T-helper 17 cell (primary cell): ENCODE data around the gene DISC1. TPM values are rescaled to one million over a fixed set of nuclear protein-coding genes. Genes with fewer than 3 reads are reported as not detected.
"Not testable (repeated sequence)": the region's sequence is repeated elsewhere in the genome, so short reads cannot be mapped to it uniquely, and the experiment has no call there.

ENCODE experiments used
- ATAC-seq: fragments of 150-1000 bp; cut with Tn5 transposase; 2 replicates; pipeline ENCODE4 v1.10.0; 2021; ENCODE audit warnings: mild to moderate bottlenecking, moderate library complexity
- DNase-seq, 3 donors: peaks; one replicate each; pipeline versions ENCODE4 v3.0.0 to v3.0.0-alpha.2; 2020 to 2021
- H3K9me3 ChIP-seq: one replicate; pipeline ENCODE4 v1.7.0; 2013; ENCODE audit warnings: low read length, mild to moderate bottlenecking; ENCODE audit not compliant: control insufficient read depth, poor library complexity, severe bottlenecking
- H3K27ac Mint-ChIP-seq: one replicate; pipeline ENCODE4 v1.8.0; 2022; ENCODE audit warnings: mild to moderate bottlenecking, moderate library complexity, mixed read lengths
- H3K27me3 Mint-ChIP-seq: one replicate; pipeline ENCODE4 v1.8.0; 2022; ENCODE audit warnings: mixed read lengths
- H3K36me3 Mint-ChIP-seq: one replicate; pipeline ENCODE4 v1.8.0; 2022; ENCODE audit warnings: low read depth, mixed read lengths
- H3K4me1 Mint-ChIP-seq: one replicate; pipeline ENCODE4 v1.8.0; 2022; ENCODE audit warnings: mild to moderate bottlenecking, mixed read lengths
- H3K4me3 Mint-ChIP-seq: one replicate; pipeline ENCODE4 v1.8.0; 2022; ENCODE audit warnings: mild to moderate bottlenecking, moderate library complexity, mixed read lengths
- total RNA-seq, 4 donors: library from RNA in 2 of 4; stranded (reverse) in 2 of 4; gene quantifications; one replicate each; pipeline ENCODE4 v1.2.3 and lab custom pipeline; 2022 to 2026

The DISC1 gene
- total RNA-seq, 2 donors from 2014 or later: 16.2 to 17.4 TPM

DNA sequence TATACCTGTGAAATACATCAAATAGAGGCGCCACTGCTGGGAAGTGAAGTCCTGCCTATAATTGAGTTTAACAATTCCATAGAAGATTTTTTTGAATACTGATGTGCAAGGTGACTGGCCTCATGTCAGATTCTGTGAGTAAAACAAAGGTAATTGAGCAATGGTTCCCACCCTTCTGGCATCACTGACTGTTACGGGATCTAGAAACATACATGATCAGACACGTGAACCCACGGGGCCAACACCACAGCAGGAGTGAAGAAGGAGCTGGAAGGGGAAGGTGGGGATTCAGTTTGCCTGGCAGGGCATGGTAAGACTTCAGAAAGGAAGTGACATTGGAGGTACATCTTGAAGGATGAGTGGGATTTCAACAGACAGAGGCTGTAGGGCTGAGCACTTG lies 270.2 kb downstream of the DISC1 start:
- no peak overlapping the region for H3K4me3 Mint-ChIP-seq
- H3K27ac Mint-ChIP-seq: no peak overlapping the region
- H3K27me3 Mint-ChIP-seq: no peaks in the 10 kb centered on the region
- H3K36me3 Mint-ChIP-seq: no peaks in the 10 kb centered on the region
- H3K9me3 ChIP-seq: no peaks in the 10 kb centered on the region
- peaks cover 10% of the 10 kb centered on the region for H3K4me1 Mint-ChIP-seq
- no peak for ATAC-seq
- DNase-seq: no peak

GRCh38 chr1:231899046-231899445 lies 272.5 kb downstream of the DISC1 start:
- ATAC-seq (no peak), DNase-seq (no peak)
- no peaks in the 10 kb centered on the region for H3K9me3 ChIP-seq
- Mint-ChIP-seq H3K4me1 (peaks cover 10% of the 10 kb centered on the region), H3K27ac (no peak overlapping the region), H3K27me3 (no peaks in the 10 kb centered on the region), H3K4me3 (no peak overlapping the region), H3K36me3 (no peaks in the 10 kb centered on the region)

- Mint-ChIP-seq H3K27ac (no peak overlapping the region), H3K27me3 (no peaks in the 10 kb centered on the region), H3K4me1 (peaks cover 8% of the 10 kb centered on the region), H3K4me3 (no peak overlapping the region), H3K36me3 (no peaks in the 10 kb centered on the region)
- no peak for ATAC-seq
- DNase-seq: no peak
- H3K9me3 ChIP-seq: no peaks in the 10 kb centered on the region
Observed at GRCh38 chr1:231899713-231900435, 273.3 kb downstream of the DISC1 start.

DNA sequence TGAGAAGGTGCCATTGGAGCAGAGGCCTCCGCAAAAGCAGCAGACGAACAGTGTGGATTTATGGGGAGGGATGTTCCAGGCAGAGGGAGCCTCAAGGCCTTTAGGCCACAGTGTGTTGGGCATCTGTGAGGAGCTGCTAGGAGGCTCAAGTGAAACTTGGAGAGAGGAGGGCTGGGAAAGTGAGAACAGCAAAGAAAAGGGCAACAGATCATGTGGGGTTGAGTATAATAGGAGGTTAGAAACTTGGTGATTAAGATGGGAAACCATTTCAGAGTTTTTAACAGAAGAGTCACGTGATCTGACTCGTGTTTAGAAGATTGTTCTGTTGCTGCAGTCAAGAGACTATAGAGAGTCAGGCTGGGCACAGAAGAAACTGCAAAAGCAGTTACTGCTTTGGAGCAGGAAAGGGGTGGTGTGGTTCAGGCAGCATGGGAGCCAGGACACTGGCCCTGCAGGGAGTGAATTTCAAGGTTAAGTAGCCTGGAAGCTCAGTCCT lies 277.0 kb downstream of the DISC1 start:
- H3K4me3 Mint-ChIP-seq: no peak overlapping the region
- ATAC-seq (no peak), DNase-seq (no peak)
- no peak overlapping the region for H3K27ac Mint-ChIP-seq
- H3K27me3 Mint-ChIP-seq: no peaks in the 10 kb centered on the region
- peaks cover under 1% of the 10 kb centered on the region for H3K4me1 Mint-ChIP-seq
- no peaks in the 10 kb centered on the region for H3K36me3 Mint-ChIP-seq
- no peaks in the 10 kb centered on the region for H3K9me3 ChIP-seq

GRCh38 chr1:231907310-231907709 lies 280.7 kb downstream of the DISC1 start:
- not testable (repeated sequence) for H3K4me1 Mint-ChIP-seq, ATAC-seq

GRCh38 chr1:231913493-231913892 lies 286.9 kb downstream of the DISC1 start:
- no peak overlapping the region for H3K27ac Mint-ChIP-seq
- no peak for DNase-seq
- peaks cover 48% of the 10 kb centered on the region for H3K4me1 Mint-ChIP-seq
- peaks cover 2% of the 10 kb centered on the region for H3K36me3 Mint-ChIP-seq
- no peak for ATAC-seq
- no peaks in the 10 kb centered on the region for H3K27me3 Mint-ChIP-seq
- H3K4me3 Mint-ChIP-seq: no peak overlapping the region
- no peaks in the 10 kb centered on the region for H3K9me3 ChIP-seq

More at GRCh38 chr1:231907310-231907709, 280.7 kb downstream of the DISC1 start:
- H3K27me3 Mint-ChIP-seq, H3K36me3 Mint-ChIP-seq, H3K9me3 ChIP-seq, H3K4me3 Mint-ChIP-seq, DNase-seq, H3K27ac Mint-ChIP-seq: not testable (repeated sequence)

DNA sequence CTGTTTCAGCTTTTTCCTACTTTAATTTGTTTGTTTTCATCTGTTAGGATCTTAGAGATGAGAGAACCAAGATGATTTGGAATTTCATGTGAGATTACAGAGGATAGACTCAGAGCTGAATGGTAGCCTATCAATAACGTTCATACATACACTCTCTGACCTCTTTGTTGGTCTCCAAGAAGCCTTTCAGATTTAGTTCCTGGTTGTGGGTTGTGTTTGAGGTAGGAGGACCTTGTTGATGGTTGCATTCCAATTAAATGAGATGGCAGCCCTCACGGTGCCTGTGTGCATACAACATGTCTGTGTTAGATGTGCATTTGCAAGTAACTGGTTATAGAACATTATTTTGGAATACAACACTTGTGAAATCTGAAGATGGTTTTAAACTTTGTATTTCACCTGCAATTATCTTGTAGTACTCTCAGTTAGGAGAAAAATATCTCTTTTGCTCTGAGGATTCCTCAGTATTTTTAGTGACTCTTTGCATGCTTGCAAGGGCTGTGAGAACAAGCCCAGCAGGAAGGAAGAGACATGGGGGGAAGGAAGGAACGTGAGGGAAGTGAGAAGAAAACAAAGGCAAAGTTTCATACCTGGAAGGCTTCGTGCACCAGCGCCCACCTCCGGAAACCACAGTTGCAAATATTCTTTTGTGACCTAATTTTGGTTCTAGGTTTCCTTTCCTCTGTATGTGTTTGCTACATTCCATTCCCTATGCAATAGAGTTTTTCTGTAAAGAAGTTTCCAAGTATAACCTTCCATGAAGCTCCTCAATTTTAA lies 291.8 kb downstream of the DISC1 start:
- peak; percentile 70 for ATAC-seq
- H3K9me3 ChIP-seq: no peaks in the 10 kb centered on the region
- H3K27ac Mint-ChIP-seq: peak overlapping the region; percentile 77
- peaks cover 56% of the 10 kb centered on the region for H3K4me1 Mint-ChIP-seq
- H3K36me3 Mint-ChIP-seq: no peaks in the 10 kb centered on the region
- peak in 1 of 3 donors; percentile 14 for DNase-seq
- H3K27me3 Mint-ChIP-seq: no peaks in the 10 kb centered on the region
- peak overlapping the region; percentile 85 for H3K4me3 Mint-ChIP-seq

- peak overlapping the region; percentile 77 for H3K27ac Mint-ChIP-seq
- peak overlapping the region; percentile 85 for H3K4me3 Mint-ChIP-seq
- no peaks in the 10 kb centered on the region for H3K27me3 Mint-ChIP-seq
- H3K4me1 Mint-ChIP-seq: peaks cover 54% of the 10 kb centered on the region
- no peak for DNase-seq
- H3K36me3 Mint-ChIP-seq: peaks cover 4% of the 10 kb centered on the region
- H3K9me3 ChIP-seq: no peaks in the 10 kb centered on the region
- ATAC-seq: peak; percentile 8
Observed at GRCh38 chr1:231919239-231919885, 292.8 kb downstream of the DISC1 start.

DNA sequence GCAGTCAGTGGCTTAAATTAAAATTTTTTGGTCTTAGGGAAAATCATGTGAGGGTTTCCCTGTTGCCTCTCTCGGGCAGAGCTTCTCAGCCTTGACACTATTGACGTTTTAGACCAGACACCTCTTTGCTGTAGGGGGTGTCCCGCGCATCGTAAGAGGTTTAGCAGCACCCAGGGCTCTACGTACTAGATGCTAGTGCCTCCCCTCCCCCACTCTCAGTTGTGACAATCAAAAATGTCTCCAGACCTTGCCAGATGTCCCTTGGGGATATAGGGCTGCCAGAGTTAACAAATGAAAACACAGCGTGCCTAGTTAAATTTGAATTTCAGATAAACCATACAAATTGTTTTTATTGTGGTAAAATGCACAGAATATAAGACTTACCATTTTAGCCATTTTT lies 293.3 kb downstream of the DISC1 start:
- Mint-ChIP-seq H3K4me3 (peak overlapping the region; percentile 85), H3K27ac (peak overlapping the region; percentile 77), H3K27me3 (no peaks in the 10 kb centered on the region), H3K36me3 (peaks cover 4% of the 10 kb centered on the region), H3K4me1 (peaks cover 51% of the 10 kb centered on the region)
- H3K9me3 ChIP-seq: no peaks in the 10 kb centered on the region
- ATAC-seq (peak; percentile 78), DNase-seq (no peak)

DNA sequence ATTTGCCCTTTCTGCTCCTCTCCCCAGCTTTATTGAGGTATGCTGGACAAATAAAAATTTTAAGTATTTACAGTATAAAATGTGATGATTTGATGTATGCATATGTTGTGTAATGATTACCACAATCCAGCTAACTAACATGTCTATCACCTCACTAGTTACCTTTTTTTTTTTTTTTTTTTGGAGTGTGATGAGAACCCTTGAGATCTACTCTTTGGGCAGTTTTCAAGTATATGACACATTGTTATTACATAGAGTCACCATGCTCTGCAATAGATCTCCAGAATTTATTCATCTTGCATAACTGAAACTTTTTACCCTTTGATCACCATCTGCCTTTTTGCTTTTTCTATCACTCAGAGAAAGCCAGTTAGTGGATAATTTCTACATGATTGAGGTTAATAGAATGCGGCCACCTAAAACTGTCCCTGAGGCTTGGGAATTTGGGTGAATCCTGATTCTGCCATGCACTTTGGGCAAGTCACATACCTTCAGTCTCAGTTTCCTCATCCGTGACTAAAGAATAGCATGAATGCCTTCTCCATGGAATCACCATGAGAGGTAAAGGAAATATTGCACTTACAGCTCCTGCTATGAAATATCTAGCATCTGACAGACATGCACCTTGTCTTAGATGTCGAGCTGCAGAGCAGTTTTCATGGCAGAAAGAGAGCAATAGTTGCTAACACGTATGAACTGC lies 295.2 kb downstream of the DISC1 start:
- DNase-seq (no peak), ATAC-seq (no peak)
- H3K9me3 ChIP-seq: no peaks in the 10 kb centered on the region
- H3K27me3 Mint-ChIP-seq: no peaks in the 10 kb centered on the region
- peaks cover 44% of the 10 kb centered on the region for H3K4me1 Mint-ChIP-seq
- no peak overlapping the region for H3K27ac Mint-ChIP-seq
- H3K36me3 Mint-ChIP-seq: peaks cover 4% of the 10 kb centered on the region
- H3K4me3 Mint-ChIP-seq: no peak overlapping the region

GRCh38 chr1:231923491-231924041 lies 297.0 kb downstream of the DISC1 start:
- Mint-ChIP-seq H3K27me3 (no peaks in the 10 kb centered on the region), H3K4me3 (no peak overlapping the region), H3K36me3 (peaks cover 8% of the 10 kb centered on the region), H3K4me1 (peaks cover 32% of the 10 kb centered on the region), H3K27ac (peak overlapping the region; percentile 77)
- ATAC-seq: no peak
- no peaks in the 10 kb centered on the region for H3K9me3 ChIP-seq
- no peak for DNase-seq

DNA sequence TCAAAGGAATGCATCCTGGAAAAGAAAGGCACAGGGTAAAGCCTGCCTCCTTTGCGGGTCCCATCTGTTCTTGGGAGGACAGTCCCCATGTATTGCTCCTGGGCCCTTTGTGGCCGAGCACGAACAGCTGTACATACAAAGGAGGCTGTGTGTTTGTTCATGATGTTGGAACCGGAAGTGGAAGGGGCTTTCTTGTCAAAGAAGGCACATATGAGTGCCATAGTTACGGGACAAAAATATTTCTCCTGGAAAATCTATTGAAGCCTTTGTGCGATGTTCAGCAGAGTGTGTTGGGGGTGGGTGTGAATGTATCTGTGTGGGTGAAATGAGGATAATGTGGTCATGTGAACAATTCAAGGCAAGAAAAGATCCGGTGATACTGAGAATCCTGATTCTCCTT lies 297.6 kb downstream of the DISC1 start:
- no peak for ATAC-seq
- H3K4me1 Mint-ChIP-seq: peaks cover 29% of the 10 kb centered on the region

More for the DNA sequence above, 297.6 kb downstream of the DISC1 start:
- peaks cover 8% of the 10 kb centered on the region for H3K36me3 Mint-ChIP-seq
- no peak overlapping the region for H3K27ac Mint-ChIP-seq
- no peak overlapping the region for H3K4me3 Mint-ChIP-seq
- DNase-seq: no peak
- H3K9me3 ChIP-seq: no peaks in the 10 kb centered on the region
- no peaks in the 10 kb centered on the region for H3K27me3 Mint-ChIP-seq
